Smooth muscle cell (in vitro differentiated cells): Measurements from ENCODE around the gene GMEB2. TPM values are rescaled to one million over a fixed set of nuclear protein-coding genes. Genes with fewer than 3 reads are reported as not detected.
A peak's percentile ranks its signal among the peaks of the same experiment; 100 is the strongest.
"Not testable (repeated sequence)": the region's sequence is repeated elsewhere in the genome, so short reads cannot be mapped to it uniquely, and the experiment has no call there.

ENCODE experiments used
- DNase-seq: peaks from one replicate; lab custom pipeline; 2025; ENCODE audit not compliant: unreplicated experiment; lab: John Stamatoyannopoulos, UW
- H2AFZ ChIP-seq: fragments of 200-600 bp; sonication (generic); 2 replicates; pipeline ENCODE4 v1.6.0; 2016; ENCODE audit warnings: antibody characterized with exemption, low read depth, mild to moderate bottlenecking
- H3F3A ChIP-seq: fragments of 200-600 bp; sonication (generic); 2 replicates; pipeline ENCODE4 v1.6.0; 2017; ENCODE audit warnings: antibody characterized with exemption, low read depth
- H3K27ac ChIP-seq: fragments of 200-600 bp; sonication (generic); 2 replicates; pipeline ENCODE4 v1.5.1; 2016; ENCODE audit warnings: low read depth, mild to moderate bottlenecking
- H3K27me3 ChIP-seq: fragments of 200-600 bp; sonication (generic); 2 replicates; pipeline ENCODE4 v1.6.1; 2016; ENCODE audit warnings: low read depth, mild to moderate bottlenecking
- H3K36me3 ChIP-seq: fragments of 200-600 bp; sonication (generic); 2 replicates; pipeline ENCODE4 v1.5.1; 2016; ENCODE audit warnings: low read depth
- H3K4me1 ChIP-seq: fragments of 200-600 bp; sonication (generic); 2 replicates; pipeline ENCODE4 v1.5.1; 2016; ENCODE audit warnings: low read depth
- H3K4me2 ChIP-seq: fragments of 200-600 bp; sonication (generic); 2 replicates; pipeline ENCODE4 v1.6.0; 2016; ENCODE audit warnings: mild to moderate bottlenecking
- H3K4me3 ChIP-seq: fragments of 200-600 bp; sonication (generic); 2 replicates; pipeline ENCODE4 v1.5.1; 2016; ENCODE audit warnings: mild to moderate bottlenecking
- H3K79me2 ChIP-seq: fragments of 200-600 bp; sonication (generic); 2 replicates; pipeline ENCODE4 v1.6.0; 2016; ENCODE audit warnings: low read depth, mild to moderate bottlenecking
- H3K9ac ChIP-seq: fragments of 200-600 bp; sonication (generic); 2 replicates; pipeline ENCODE4 v1.6.0; 2016; ENCODE audit warnings: low read depth
- H3K9me3 ChIP-seq: fragments of 200-600 bp; sonication (generic); replicated peaks from 2 replicates; pipeline ENCODE4 v1.5.1; 2016; ENCODE audit warnings: low read depth
- H4K20me1 ChIP-seq: fragments of 200-600 bp; sonication (generic); 2 replicates; pipeline ENCODE4 v1.6.0; 2016; ENCODE audit warnings: low read depth
- CTCF ChIP-seq: fragments of 200-600 bp; sonication (generic); IDR thresholded peaks from 2 replicates; pipeline ENCODE4 v1.5.1; 2017; ENCODE audit warnings: borderline replicate concordance, mild to moderate bottlenecking, antibody characterized with exemption; ENCODE audit not compliant: insufficient read depth, poor library complexity, severe bottlenecking
- WGBS: methylation state at CpG from one replicate; pipeline ENCODE4 v1.1.7; 2016; ENCODE audit warnings: low lambda C conversion rate; 5-methylcytosine and 5-hydroxymethylcytosine counted together
- polyA plus RNA-seq: library from polyadenylated mRNA; unstranded; fragments of >200 nt; fragmentation: Nextera tagmentation; extraction: Ambion mirVana; gene quantifications from 2 replicates; pipeline ENCODE4 v1.2.1, GENCODE V29; 2016
- total RNA-seq: library from RNA; depleted of rRNA; stranded (reverse); fragments of >200 nt; gene quantifications from 2 replicates; pipeline ENCODE4 v1.2.3, GENCODE V29; 2014

The GMEB2 gene
- total and polyA plus RNA-seq, 2 experiments from 2014 or later: 8.9 to 11.3 TPM

DNA sequence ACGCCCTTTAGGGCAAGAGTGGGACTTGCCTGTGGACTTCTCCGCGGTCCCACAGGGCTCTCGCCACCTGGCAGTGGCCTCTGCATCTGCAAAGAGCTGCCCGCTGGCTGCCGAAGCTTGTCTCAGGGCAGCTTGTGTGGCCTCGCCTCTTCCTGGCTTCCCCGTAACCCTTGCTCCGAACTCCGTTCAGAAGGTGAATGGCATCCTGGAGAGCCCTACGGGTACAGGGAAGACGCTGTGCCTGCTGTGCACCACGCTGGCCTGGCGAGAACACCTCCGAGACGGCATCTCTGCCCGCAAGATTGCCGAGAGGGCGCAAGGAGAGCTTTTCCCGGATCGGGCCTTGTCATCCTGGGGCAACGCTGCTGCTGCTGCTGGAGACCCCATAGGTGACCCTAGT lies 34.2 kb upstream of the GMEB2 start:
- Histone ChIP-seq H3K36me3 (no peaks in the 10 kb centered on the region), H3K27me3 (no peaks in the 10 kb centered on the region), H4K20me1 (no peaks in the 10 kb centered on the region), H3K4me3 (no peak overlapping the region), H3K9me3 (no peaks in the 10 kb centered on the region), H3K4me2 (no peak overlapping the region), H3K27ac (no peak overlapping the region), H2AFZ (no peak overlapping the region), H3K79me2 (no peaks in the 10 kb centered on the region), H3K4me1 (peaks cover 4% of the 10 kb centered on the region), H3K9ac (no peak overlapping the region), H3F3A (no peaks in the 10 kb centered on the region)
- TF ChIP-seq CTCF: no peak
- over 99% methylated on average over 22 of the region's 22 CpGs for WGBS
- DNase-seq: no peak

GRCh38 chr20:63660622-63661021 lies 33.7 kb upstream of the GMEB2 start:
- H3K4me2 ChIP-seq: no peak overlapping the region
- H3K4me1 ChIP-seq: peaks cover 4% of the 10 kb centered on the region
- no peaks in the 10 kb centered on the region for H3F3A ChIP-seq
- H3K4me3 ChIP-seq: no peak overlapping the region
- WGBS: 96% methylated on average over 8 of the region's 8 CpGs
- no peaks in the 10 kb centered on the region for H3K36me3 ChIP-seq
- DNase-seq: no peak
- H3K27ac ChIP-seq: no peak overlapping the region
- H3K27me3 ChIP-seq: no peaks in the 10 kb centered on the region
- H2AFZ ChIP-seq: no peak overlapping the region
- H3K9me3 ChIP-seq: no peaks in the 10 kb centered on the region
- H4K20me1 ChIP-seq: no peaks in the 10 kb centered on the region
- no peak for TF ChIP-seq CTCF
- no peaks in the 10 kb centered on the region for H3K79me2 ChIP-seq
- H3K9ac ChIP-seq: no peak overlapping the region

DNA sequence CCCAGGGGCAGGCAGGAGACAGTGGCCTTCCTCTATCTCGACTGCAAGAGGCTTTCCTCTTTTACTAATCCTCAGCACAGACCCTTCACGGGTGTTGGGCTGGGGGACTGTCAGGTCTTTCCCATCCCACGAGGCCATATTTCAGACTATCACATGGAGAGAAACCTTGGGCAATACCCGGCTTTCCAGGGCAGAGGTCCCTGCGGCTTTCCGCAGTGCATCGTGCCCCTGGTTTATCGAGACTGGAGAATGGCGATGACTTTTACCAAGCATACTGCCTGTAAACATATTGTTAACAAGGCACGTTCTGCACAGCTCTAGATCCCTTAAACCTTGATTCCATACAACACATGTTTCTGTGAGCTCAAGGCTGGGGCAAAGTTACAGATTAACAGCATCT lies 33.3 kb upstream of the GMEB2 start:
- not testable (repeated sequence) for H3K9ac ChIP-seq, H3K4me2 ChIP-seq, H3K79me2 ChIP-seq, H2AFZ ChIP-seq, H3K27ac ChIP-seq, H3K9me3 ChIP-seq, H3K4me3 ChIP-seq, H4K20me1 ChIP-seq, DNase-seq, H3K27me3 ChIP-seq, H3K4me1 ChIP-seq, H3K36me3 ChIP-seq, H3F3A ChIP-seq
- WGBS: 92% methylated on average over 10 of the region's 10 CpGs

- Histone ChIP-seq H3K27me3 (no peaks in the 10 kb centered on the region), H3K4me2 (peak overlapping the region; percentile 94), H4K20me1 (no peaks in the 10 kb centered on the region), H3K79me2 (no peaks in the 10 kb centered on the region), H3K36me3 (no peaks in the 10 kb centered on the region), H3K4me1 (peaks cover 4% of the 10 kb centered on the region), H2AFZ (no peak overlapping the region), H3K9me3 (no peaks in the 10 kb centered on the region), H3K9ac (no peak overlapping the region), H3K4me3 (peak overlapping the region; percentile 83), H3F3A (no peaks in the 10 kb centered on the region), H3K27ac (peak overlapping the region; percentile 22)
- no peak for TF ChIP-seq CTCF
- DNase-seq: no peak
- 61% methylated on average over 13 of the region's 13 CpGs for WGBS
Measured at GRCh38 chr20:63659370-63659769, 32.5 kb upstream of the GMEB2 start.
